CD4-positive, alpha-beta T cell treated with Interleukin-21 for 1 hour (primary cell): ENCODE results near the gene MAGI3.
A peak's percentile ranks its signal among the peaks of the same experiment; 100 is the strongest.

Experiments used
- DNase-seq: peaks from one replicate; pipeline ENCODE4 v3.0.0-alpha.2; 2020

The MAGI3 gene

DNA sequence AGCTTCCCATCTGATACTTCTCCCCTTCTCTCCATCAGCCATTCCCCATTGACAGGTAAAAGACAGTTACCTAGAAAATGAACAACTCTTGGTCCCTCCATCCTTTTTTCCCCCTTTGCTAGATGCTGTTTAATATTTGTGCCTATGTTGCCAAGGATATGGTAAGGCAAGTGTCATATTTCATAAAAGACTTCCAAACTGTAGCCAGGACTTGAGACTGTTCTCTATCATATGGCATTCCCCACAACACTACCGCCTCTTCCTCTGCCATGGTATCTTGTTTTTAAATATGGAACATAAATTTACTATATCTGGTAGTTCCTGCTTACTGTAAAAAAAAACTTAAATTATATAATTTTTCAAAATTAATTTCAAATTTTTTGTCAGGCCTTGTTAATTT is 271.8 kb downstream of the MAGI3 start:
- no peak for DNase-seq

DNA sequence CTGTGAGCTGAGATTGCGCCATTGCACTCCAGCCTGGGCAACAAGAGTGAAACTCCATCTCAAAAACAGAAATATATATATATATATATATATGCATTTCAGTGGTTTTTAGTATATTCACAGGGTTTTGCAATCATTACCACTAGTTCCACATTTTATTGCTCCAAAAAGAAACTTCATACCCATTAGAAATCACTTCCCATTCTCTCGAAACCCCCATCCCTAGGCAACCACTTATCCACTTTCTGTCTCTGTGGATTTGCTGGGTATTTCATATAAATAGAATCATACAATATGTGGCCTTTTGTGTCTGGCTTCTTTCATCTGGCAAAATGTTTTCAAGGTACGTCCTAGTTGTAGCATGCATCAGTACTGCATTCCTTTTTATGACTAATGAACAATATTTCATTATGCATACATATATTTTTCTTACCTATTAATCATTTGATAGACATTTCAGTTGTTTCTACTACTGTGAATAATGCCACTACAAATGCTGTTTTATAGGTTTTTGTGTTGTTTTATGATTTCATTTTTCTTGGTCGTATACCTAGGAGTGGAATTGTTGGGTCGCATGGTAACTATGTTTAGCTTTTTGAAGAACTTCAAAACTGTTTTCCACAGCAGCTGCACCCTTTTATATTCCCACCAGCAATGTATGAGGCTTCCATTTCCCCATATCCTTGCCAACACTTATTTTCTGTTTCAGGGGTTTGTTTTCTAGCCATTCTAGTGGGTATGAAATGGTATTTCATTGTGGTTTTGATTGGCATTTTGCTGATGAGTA is 273.0 kb downstream of the MAGI3 start:
- no peak for DNase-seq

DNA sequence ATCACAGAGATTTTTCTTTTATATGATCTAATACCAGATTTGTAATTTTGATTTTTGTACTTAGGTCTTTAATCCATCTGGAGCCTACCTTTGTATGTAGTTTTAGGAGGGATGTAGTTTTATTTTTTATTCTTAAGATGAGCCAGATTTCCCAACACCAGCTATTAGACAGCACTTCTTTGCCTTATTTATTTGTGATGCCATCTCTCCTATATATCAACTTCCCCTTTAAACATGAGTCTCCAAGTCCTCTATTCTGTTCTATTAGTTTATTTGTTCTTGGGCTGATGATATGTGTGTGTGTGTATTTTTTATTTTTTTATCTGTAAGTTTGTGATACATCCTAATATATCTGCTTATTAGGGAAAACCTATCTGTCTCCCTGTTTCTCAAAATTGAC is 274.8 kb downstream of the MAGI3 start:
- no peak for DNase-seq

DNA sequence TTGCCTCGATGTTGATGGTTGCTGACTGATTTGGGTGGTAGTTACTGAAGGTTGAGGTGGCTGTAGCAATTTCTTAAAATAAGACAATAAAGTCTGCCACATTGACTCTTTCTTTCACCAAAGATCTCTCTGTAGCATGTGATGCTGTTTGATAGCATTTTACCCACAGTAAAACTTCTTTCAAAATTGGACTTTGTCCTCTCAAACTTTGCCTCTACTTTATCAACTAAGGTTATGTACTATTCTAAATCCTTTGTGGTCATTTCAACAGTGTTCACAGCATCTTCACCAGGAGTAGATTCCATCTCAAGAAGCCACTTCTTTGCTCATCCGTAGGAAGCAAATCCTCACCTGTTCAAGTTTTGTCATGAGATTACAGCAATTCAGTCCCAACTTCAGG is 275.8 kb downstream of the MAGI3 start:
- DNase-seq = no peak

DNA sequence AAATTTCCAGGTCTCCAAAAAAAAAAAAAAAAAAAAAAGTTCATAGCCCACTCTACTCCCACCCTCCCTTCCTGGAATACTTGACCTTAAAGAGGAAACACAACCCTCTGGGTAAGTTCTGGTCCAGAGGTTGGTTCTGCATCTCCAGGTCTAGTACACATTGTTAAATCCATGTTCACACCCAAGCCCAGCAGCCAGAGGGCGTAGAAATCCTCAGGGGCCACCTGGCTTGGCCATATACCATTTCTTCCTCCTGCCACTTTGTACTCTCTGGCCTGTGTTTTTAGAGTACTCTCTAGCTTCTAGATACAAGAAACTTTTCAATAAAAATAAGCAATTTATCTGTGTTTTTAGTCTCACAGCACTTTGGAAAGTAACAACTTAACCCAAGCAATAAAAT is 279.7 kb downstream of the MAGI3 start:
- no peak for DNase-seq

DNA sequence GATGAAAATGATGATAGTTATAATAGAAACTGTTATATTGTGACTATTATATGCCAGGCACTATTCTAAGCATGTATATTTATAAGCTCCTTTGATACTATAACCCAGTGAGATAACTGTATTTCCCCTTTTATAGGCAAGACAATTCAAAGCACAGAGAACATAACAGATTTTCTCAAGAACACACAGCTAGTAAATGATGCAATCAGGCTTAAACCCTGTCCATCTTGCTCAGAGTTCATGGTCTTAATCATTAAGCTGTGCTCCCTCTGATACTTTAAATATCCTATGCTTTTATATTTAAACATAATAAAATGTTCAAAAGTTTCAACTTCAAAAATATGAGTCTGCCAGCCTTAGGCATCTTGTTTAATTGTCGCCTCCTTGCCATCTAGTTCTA is 280.3 kb downstream of the MAGI3 start:
- no peak for DNase-seq

DNA sequence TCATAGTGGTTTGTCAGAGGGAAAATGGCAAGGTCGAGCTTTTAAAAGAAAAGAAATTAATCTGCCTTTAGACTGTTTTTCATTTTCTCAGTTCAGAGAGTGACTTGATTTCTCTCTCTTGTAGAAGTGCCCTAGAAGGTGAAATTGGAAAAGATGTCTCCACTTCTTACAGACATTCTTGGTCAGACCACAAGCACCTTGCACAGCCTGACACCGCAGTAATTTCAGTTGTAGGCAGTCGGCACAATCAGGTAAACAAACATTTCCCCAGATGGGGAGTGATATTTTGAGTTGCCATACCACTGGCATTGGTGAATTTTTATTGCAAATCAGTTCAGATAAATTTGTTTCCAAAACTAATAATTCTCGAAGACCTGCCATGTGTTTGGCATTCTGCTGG is 282.2 kb downstream of the MAGI3 start:
- no peak for DNase-seq

DNA sequence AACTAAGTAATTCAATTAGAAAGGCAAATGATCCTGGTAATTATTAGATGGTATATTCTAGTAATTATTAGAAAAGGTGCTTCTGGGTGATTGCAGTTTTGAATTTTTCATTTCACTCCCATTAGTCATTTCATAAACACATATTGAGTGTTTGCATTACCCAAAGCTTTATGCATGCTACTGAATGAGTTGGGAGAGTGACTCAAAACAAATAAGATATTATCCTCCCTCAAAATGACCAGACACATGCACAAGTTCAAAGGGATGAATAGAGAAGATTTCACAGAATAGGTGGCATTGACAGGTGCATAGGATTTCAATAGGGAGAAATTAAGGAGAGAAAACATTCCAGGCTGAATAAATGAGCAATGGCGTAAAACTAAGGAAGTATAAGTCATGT is 284.3 kb downstream of the MAGI3 start:
- DNase-seq = no peak

DNA sequence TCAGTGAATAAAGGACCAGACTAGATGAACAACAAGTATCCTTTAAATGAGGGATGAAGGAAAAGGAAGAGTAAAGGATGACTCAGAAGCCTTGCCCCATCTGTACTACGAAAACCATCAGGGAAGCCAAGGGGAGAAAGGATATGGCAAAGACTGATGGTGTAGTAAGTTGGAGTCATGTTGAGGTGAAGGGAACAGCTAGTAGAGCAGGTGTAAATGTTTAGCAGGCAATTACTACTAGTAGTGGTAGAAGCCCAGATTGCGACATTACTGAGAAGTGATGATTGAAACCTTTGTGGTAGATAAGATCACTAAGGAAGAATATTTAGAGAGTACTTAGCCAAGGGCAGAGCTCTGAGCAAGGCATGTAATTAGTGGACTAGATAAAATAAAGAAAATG is 285.0 kb downstream of the MAGI3 start:
- DNase-seq = no peak

DNA sequence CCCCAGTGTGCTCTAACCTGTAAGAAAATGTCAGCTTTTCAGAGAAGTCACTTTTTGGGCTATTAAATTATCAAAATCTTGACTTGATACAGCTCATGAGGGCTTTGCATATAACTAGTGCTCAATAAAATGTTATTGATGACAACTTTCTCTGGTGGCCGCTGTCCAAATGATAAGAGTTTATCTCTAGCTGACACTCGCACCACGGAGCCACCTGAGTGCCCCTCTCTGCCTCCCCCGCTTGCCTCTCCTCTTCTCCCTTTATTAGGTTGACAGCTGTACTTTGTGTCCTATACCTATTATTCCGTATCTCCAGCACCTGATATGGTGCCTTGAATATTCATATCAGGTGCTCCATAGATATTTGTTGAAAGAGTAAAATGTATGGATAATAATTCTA is 286.2 kb downstream of the MAGI3 start:
- DNase-seq = no peak

DNA sequence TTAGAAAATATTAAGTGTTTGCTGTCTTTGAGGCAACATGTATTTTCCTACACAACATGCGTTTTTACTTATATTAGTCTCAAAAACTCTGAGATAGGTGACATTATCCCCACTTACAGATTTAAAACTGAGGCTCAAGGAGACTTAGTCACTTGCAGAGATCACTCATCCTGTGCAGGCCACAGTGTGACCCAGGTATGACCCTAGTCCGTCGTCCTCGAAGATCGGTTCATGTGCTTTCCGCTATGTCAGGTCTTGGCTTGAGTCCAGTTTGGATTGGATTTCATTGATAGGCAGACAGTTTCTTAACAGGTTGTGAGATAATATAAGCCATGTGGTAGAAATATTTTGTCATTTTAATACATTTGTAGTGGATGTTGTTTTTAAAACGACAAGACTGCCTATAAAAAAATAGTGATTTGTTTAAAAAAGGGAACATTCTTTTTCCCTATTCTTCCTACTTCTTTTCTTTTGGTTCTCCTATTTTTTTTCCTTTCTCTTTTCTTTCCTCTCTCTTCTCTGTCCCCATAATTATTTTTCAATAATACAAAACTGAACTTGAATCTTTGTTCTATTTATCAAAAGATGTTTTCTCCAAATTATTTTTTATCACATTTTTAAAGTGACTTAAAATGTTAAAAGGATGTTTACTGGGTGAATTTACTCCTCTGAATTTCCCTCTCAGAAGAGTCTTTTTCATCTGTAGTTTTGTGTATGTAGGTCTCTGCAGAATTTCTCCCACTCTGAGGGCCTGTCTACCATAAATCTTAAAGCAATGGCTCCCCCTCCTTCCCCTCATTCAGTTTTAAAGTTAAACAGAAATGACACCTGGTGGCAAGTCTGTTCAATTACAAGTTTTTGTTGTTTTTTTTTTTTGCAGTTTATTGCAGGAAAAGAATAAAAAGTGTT is 287.2 kb downstream of the MAGI3 start:
- DNase-seq = peak; percentile 49

DNA sequence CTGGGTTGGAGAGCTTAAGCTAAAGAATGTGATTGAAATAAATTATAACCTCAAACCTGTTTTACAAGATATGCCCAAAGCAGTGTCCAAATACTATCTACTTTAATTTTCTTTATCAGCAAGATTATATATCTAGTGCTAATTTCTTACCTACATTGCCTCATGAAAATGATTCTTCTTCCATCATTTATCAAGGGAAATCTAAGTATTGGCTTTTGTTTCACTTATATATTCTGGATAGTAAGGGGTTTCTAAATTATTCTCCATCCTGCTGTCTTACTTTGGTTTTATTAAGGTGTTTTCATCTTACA is 287.8 kb downstream of the MAGI3 start:
- DNase-seq = no peak

DNA sequence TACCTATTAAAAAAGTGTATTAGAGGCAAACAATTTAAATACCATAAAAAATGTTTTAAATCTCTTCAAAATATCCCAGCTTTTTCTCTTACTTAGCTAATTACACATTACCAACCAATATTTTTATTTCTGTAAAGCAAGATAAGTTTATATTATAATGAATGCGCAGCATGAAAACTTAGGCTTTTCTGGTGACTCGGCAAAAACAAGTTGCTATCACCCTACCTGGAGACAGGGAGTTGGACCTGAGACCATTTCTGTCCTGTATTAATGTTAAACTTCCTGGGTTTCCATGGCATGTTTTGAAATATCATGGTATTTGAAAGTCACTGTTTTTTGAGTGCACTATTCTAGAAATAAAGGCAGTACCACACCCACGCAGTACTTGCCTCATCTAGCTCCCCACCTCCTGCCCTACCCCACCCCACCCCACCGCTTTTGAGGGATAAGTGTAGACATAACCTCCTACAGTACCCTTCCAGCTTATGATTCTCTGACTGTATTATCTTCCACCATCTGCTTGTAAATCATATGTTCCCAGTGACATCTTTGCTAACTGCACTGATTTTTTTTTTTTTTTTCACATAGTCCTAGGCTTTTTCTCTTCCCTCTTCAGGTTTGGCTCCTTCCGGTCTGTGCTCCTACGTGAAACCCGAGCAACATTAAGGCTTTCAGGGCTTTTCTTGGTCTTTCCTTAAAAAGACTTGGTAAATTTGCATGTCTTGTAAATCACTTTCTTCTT is 291.5 kb downstream of the MAGI3 start:
- no peak for DNase-seq

DNA sequence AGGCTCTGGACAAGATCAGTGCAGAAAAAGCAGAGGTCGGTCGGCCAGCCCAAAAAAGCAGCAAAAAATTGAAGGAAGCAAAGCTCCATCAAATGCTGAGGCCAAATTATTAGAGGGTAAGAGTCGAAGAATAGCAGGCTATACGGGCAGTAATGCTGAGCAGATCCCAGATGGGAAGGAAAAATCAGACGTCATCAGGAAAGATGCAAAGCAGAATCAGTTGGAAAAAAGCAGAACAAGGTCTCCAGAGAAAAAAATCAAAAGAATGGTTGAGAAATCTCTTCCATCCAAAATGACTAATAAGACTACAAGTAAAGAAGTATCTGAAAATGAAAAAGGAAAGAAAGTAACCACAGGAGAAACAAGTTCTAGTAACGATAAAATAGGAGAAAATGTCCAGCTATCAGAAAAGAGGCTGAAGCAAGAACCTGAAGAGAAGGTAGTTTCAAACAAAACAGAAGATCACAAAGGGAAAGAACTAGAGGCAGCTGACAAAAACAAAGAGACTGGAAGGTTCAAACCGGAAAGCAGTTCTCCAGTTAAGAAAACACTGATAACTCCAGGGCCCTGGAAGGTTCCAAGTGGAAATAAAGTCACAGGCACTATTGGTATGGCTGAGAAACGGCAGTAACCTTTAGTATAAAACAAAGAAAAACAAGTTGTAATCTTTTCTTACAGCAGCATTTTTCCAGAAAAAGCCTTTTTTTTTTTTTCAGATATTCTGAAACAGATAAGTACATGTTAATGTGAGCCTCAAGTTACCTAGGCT is 293.3 kb downstream of the MAGI3 start:
- DNase-seq = no peak

DNA sequence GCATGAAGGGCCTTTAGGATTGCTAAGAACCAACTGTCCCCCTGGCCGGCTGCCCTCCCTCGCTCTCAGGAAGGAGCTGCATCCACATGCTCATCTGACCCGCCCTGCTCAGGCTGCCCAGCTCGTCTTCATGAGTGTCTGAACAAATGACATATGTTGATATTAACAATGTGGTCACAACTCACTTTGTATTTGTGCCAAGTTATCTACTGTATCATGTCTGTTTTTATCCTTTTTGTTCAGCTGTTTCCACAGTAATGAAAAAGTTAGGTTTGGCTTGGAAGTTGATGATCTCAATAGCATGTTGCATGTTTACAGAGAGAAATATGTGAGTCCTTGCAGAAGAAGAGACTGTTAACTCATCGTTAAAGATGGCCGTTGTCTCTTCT is 293.8 kb downstream of the MAGI3 start:
- DNase-seq = no peak

DNA sequence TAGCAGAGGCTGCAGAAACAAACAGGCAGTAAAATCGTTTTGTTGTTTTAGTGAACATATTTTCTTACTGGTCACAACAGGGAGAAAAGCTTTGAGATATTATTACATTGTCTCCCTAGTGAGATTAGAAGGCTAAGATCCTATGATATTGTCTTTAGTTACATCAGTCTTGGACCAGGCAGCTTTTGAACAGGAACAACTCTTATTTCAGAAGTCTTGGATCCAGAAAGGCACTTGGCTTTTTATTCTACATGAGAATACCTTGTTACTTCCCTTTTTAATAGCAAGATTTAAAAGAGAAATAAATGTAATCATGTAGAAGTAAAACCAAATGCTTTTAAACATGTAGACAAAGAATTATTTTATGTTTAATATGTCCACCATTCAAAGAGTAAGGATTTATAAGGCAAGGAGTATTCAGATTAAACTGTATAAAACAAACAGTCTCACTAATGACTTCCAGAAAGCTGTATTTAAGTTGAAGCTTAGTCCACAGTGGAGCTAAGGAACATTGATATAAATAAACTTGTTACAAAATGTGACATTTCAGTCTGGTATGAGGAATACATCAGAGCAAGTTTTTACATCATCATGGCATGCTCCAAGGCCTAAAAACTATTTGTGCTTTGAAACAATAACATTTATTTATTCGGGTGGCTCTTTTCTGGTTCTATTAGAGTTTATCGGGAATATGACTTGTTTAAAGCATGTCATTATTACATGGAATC is 296.7 kb downstream of the MAGI3 start:
- no peak for DNase-seq

DNA sequence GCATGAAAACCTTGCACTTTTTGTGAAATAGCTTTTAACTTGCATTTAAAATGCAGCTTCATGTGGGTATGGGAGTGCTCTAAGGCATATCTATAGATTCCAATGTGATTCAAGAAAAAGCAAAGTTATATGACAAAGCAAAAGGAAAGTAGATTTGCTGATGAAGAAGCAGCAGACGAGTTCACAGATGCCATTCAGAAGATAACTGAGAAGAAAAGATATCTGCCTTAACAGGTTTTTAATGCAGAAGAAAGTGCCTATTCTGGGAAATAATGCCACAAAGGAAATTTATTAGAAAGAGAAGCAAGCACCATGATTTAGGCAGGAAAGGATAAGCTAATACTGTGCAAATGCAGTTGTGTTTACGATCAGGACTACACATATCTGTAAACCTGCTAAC is 300.9 kb downstream of the MAGI3 start:
- DNase-seq = no peak

DNA sequence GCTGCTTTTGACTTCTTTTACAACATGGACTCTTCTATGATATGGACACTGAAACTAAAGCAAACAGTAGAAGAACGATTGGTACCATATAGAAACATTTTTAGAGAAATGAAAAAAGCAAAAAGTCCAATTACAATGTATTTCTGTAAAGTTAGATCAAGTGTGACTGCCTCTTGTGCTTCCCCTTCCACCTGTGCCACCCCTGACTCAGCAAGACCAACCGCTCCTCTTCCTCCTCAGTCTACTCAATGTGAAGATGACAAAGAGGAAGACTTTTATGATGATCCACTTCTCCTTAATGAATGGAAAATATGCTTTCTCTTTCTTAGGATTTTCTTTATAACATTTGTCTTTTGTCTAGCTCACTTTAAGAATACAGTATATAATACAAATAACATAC is 302.0 kb downstream of the MAGI3 start:
- no peak for DNase-seq

DNA sequence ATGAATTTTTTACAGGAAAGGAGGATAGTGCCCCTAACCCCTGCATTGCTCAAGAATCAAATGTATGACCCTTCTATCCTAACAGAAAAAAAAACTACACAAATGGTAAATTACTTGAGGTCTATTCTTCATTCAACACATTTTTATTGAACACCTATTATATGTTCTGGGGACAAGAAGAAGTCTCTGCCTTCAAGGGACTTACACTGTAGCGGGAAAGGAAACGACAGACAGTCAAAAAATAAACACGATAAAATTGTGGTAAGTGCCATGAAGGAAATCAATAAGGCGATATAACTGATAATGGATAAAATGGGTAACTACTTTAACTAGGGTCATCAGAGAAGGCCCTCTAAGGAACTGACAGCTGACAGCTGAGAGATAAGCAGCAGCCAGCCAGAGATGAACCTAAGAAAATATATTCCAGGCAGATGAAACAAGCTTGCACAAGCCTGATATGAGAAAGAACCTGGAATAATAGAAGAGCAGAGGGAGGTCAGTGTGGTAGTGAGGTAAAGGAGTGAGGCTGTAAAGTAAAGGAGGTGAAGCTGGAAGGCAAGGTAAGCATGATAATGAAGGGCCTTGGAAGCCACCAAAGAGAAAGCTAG is 302.6 kb downstream of the MAGI3 start:
- no peak for DNase-seq

DNA sequence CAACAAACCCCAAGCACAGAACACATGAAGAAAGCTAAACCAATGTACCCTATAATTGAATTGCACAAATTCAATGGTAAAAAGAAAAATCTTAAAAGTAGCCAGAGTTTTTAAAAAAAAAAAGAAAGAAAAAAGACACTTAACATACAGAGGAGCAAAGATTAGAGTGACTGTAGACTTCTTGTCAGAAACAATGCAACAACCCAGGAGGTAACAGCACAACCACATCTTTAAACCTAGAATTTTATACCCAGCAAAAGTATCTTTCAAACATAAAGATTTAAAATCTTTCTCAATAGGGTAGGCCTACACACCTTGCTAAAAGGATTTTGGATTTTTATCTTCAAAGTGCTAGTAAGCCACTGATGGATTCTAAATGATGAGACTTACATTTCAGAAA is 304.6 kb downstream of the MAGI3 start:
- no peak for DNase-seq

DNA sequence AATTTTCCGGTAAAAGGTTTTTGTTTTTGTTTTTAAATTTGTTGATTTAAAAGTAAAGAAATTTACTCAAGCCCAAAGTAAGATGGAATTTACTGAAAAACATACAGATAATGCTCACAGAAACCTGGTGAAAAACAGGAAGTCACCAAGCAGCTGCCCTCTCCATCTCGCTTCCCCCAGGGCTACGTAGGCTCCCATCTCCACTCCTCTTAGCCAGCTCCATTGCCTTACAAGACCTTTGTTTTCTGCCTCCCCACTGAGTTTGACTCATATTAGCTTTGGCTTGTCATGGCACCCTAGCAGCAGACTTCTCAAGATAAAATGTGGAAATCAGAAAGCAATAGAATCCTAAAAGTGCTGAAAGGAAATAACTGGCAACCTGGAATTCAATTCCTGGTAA is 311.1 kb downstream of the MAGI3 start:
- no peak for DNase-seq
